GM18498 (cell line): ENCODE data around the gene EXOSC10.
"Not testable (repeated sequence)": the region's sequence is repeated elsewhere in the genome, so short reads cannot be mapped to it uniquely, and the experiment has no call there.

Source experiments
- ATAC-seq: cut with Tn5 transposase; IDR thresholded peaks from one replicate; pipeline ENCODE4 v1.9.1; 2021; ENCODE audit warnings: mild to moderate bottlenecking, moderate library complexity; ENCODE audit not compliant: unreplicated experiment

The EXOSC10 gene

DNA sequence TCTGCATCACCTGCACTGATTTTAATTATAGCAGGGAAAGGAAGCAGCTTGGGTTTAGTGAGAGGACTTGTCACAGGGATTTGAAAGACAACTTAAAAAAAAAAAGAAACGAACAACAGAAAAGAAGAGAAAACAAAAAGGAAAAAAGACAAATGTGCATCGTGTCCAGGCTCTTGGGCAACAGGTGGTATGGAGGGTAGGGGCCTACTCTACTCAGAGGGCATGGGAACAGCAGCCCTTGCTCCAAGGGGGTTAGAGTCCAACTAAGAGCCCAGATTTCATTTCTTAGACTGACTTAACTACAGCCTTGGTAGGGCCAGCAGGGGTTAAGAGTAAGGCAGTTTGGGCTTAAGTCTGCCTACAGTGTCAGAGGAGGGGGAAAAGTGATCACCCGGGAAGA lies 15.3 kb upstream of the EXOSC10 start:
- ATAC-seq = no peak

DNA sequence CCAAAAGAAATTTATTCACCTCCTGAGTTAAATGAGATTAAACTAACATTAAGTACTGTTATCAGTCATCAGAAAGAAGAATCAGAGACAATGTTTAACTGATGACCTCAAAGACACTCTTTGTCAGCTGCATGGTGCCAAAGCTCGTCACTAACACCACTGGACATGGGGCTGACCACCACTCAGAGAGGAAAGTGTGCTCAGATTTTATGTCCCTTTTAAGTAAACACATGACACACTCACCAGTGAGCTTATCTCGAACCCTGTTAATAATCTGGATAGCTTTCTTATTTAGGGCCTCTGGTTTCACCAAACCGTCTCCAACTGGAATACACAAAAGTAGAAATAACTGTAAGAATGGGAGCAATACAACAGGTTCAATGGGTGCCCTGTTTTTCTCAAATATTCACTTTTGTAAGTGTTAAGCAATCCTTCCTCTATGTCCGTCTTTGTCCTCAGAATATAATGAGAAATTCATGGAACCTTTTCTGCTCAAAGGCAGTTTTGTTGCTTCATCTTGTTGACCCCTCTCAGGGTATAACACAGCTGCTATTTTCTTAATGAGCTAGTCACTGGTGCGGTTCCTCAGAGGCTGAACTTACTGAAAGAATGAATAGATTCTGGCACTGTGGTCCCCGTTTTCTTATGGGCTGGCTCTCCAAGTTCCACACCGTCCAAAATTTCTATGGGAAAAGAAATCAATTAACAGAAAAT lies 9.5 kb upstream of the EXOSC10 start:
- no peak for ATAC-seq

DNA sequence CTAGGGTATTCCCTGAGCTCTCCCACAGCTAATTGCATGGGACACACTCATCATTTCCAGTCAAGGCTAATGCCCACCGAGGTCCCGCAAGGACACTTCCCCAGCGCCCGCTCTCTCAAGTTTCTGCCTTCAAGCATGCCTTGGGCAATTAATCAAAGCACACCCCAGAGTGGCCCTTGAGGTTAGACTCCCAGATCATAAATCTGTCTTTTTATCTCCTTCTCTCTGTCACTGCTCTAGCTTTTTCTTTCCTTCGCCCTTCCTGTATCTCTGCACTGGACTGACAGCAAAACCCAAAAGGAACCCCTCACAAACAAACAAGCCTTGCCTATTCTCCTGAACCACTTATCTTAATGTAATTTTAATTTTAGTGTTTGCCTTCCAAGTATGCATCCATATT lies 7.9 kb upstream of the EXOSC10 start:
- ATAC-seq = no peak

DNA sequence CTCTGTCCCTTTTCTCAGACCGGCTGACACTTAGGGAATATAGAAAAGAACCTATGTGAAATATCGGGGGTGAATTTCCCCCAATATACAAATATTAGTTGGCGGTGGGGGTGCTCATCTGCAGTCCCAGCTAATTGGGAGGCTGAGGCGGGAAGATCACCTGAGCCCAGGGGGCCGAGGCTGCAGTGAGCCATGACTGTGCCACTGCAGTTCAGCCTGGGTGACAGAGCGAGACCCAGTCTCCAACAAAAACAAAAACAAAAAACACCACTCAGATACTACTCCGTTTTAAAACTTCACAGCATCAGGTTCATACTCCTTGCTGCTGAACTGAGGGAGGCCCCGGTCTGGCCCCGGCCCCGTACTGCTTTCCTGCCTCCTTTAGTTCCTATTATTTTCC lies 5.9 kb upstream of the EXOSC10 start:
- no peak for ATAC-seq

DNA sequence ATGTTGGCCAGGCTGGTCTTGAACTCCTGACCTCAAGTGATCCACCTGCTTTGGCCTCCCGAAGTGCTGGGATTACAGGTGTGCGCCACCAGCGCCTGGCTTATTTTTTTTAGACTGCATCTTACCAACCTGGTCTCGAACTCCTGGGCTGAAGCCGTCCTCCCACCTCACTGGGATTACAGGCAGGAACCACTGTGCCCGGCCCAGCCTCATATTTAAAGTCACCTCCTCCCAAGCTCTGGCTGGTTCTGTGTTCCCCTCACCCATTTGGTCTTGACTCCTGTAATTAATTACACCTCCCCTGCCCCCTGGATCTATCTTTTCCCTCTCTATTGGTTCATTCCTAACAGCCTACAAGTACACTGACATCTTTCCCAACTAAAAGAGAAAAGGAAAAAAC lies 1.7 kb upstream of the EXOSC10 start:
- no peak for ATAC-seq

DNA sequence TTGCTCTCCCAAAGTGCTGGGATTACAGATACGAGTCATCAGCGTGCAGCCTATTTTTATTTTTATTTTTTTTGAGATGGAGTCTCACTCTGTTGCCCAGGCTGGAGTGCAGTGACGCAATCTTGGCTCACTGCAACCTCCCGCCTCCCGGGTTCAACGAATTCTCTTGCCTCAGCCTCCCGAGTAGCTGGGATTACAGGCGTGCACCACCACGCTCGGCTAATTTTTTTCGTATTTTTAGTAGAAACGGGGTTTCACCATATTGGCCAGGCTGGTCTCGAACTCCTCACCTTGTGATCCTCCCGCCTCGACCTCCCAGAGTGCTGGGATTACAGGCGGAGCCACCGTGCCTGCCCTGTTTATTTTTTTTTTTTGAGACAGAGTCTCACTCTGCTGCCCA lies 1.1 kb upstream of the EXOSC10 start:
- not testable (repeated sequence) for ATAC-seq

DNA sequence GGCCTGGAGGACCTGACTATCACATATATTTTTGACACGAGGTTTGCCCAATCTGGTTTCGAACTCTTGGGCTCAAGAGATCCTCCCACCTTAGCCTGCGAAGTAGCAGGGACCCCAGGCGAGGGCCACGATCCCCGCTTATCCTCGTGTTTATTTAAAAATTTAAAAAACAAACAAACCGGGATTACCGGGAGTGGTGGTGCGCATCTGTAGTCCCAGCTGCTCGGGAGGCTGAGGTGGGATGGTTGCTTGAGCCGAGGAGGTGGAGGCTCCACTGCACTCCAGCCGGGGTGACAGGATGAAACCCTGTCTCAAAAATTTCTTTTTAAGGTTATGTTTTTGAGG lies 452 bp upstream of the EXOSC10 start:
- no peak for ATAC-seq

DNA sequence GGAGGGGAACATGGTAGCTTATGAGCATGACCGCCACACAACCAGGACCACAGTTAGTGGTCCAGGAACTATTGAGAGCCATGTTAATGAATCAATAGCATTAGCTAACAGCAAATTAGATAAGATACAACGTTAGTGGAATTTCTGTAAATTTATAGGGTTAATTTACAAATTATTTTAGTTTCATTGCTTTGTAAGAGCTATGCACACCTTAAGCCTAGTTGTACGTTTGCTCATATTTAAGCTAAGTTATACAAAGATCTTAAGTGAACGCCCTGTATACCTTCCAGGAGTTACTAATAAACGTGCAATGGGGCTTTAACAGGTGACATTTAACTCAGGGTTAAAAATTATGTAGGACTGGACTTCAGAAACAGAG lies 749 bp downstream of the EXOSC10 start:
- no peak for ATAC-seq

DNA sequence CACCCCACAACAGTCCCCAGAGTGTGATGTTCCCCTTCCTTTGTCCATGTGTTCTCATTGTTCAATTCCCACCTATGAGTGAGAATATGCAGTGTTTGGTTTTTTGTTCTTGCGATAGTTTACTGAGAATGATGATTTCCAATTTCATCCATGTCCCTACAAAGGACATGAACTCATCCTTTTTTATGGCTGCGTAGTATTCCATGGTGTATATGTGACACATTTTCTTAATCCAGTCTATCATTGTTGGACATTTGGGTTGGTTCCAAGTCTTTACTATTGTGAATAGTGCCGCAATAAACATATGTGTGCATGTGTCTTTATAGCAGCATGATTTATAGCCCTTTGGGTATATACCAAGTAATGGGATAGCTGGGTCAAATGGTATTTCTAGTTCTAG lies 15.9 kb downstream of the EXOSC10 start:
- ATAC-seq = not testable (repeated sequence)

DNA sequence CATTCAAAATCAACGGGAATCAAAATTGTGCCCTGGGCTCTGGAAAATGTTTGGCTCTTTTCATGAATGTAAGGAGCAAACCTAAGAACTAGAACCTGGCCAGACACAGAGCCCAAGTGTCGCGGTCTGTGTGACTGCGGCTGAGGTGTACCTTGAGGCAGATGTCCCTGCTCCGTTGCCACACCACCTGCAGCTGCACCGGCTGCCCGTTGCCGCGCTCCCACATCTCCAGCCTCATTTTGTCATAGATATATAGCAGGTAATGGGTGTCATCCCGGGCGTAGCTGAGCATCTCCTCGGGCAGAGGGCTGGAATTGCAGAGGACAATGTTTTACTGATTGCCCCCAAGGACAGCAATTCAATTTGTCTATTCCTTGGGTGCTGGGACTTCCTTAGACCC lies 18.7 kb downstream of the EXOSC10 start:
- no peak for ATAC-seq

DNA sequence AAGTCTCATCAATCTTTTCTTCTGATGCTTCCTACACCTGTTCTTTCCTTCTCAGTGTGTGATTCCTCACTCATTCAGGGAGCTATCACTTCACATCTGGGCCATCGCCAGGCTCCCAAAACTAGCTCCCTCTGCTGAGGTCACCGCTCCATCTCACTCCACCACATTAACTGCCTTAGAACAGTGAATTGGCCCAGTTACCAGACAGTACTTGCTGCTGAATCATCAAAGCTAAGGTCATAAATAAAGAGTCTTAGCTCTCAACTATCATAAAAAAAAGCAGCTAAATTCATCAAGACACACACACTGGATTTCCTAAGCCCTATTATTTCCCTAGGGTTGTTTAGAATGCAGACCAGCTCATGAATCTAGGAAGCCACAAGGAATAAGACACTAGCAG lies 21.0 kb downstream of the EXOSC10 start:
- ATAC-seq = no peak

DNA sequence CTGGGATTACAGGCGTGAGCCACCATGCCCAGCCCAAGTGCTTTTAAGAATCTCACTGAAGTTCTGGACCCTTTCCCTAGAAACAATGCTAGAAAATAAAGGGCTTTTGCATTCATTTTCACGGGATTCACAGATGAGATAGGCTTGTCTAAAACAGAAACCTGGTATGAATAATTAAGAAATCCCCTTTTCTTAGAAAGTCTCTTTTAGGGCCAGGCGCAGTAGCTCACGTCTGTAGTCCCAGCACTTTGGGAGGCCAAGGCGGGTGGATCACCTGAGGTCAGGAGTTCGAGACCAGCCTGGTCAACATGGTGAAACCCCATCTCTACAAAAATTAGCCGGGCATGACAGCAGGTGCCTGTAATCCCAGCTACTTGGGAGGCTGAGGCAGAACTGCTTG lies 26.3 kb downstream of the EXOSC10 start:
- not testable (repeated sequence) for ATAC-seq

DNA sequence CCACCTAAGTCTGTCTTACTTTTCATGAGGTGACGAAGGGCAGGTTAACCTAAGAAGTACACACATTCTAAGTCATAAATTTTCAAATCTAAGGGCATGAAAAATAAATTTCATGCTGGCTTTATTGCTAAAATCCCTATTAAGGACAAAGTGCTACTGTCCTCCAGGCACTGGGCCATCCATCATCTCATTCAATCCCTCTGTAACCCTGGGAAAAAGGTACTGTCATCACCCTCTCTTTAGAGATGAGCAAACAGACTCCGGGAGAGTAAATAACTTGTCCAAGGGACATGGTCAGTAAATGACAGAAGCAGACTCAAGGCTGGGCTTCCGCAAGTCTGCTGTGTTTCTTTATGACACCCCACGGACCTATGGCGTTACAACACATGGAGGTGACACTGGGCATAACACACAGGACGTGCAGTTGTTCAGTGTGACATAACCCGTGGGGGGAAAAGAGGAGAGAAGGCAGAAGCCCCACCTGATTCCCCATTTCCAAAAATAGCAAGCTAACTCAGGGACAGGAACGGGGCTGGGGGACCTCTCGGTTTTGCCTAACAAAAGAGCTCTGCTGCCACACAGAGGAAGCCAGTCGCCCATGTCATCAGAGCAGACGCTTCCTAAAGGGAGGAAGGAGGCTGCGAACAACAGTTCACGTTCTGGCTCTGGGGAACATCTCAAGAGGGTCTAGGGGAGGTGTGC lies 27.3 kb downstream of the EXOSC10 start:
- ATAC-seq = no peak

DNA sequence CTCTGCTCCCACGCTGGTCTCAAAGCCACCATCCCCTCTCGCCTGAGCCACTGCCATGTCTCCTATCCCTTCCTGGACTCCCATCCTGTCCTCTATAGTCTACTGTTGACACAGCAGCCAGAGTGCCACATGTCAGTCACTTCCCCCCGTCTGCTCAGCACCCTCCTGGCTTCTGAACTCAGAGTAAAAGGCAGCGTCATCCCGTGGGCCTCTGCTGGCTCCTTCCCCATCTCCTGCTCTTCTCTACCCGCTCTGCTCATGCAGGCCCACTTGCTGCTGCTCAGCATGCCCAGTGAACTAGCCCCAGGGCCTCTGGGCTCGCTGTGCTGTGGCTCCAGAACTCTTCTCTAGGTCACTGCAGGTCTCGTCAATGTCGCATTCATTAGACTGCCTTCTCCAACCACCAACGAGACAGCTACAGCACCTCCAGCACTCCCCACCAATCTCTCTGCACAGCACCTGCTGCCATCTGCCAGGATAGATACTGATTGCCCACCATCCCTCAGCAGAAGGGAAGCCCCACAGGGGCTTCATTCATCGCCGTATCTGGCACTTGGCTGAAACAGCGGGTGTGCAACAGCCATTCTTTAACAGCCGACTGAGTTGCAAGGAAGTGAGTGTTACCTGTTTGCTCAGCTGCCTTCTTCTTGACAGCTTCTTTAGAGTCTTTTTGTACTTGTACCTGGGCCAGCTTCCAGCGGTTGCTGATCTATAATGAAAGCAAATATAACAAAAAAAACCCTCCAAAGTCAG lies 28.0 kb downstream of the EXOSC10 start:
- no peak for ATAC-seq

DNA sequence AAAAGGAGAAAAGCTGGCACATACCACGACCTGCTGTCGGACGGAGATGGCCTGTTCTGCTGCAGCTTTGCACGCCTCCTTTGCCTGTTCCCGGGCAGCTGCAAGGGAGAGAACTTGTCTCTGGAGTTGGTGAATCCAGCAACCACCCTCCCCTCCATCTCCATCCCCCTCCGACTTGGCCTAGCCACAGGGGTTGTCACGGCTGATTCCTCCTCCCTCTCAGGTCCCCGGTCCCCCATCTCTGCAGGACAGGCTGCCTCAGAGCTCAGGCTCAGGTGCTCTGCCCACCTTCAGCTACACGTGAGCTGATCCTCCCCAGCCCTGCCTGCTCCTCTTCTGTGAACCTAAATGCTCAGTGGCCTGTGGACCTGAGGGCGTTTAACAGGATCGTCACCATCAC lies 28.8 kb downstream of the EXOSC10 start:
- ATAC-seq = no peak

DNA sequence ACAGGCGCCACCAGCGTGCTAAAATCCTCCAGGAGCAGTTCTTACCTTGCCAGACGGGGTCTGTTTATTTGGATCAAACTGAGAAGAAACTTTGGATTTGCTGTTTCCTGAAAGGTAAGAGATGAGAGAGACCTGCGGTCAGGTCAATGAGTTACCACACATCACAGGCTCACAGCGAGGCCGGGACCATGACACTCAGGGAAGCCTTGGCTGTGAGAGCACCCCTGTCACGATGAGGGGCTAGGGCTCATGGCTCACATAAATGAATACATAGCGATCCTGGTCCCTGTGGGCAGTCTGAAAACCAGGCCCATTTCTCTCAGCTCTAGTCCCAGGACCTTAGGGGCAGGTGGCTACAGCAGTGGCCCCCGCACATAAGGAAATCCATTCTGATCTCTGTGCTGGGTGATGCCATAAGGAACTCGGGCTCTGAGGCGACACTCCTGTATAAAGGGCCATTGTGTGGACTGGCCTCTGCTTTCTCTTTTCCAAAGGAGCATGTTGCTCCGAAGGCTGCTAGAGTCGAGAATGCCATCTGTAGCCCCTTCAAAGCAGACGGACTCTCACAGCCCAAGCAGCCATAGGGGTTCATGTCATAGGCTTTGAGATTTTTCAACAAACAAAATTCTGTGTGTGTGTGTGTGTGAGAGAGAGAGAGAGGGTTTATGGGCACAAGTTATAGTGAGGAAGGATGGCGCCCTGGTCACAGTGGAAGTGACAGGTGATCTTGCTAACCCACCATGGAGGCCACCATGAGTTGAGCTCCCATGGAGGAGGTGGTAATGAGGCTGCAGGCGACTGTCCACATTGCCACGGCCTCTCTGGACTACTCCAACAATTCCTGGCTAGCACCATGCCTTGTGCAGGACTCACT lies 30.8 kb downstream of the EXOSC10 start:
- ATAC-seq = no peak

DNA sequence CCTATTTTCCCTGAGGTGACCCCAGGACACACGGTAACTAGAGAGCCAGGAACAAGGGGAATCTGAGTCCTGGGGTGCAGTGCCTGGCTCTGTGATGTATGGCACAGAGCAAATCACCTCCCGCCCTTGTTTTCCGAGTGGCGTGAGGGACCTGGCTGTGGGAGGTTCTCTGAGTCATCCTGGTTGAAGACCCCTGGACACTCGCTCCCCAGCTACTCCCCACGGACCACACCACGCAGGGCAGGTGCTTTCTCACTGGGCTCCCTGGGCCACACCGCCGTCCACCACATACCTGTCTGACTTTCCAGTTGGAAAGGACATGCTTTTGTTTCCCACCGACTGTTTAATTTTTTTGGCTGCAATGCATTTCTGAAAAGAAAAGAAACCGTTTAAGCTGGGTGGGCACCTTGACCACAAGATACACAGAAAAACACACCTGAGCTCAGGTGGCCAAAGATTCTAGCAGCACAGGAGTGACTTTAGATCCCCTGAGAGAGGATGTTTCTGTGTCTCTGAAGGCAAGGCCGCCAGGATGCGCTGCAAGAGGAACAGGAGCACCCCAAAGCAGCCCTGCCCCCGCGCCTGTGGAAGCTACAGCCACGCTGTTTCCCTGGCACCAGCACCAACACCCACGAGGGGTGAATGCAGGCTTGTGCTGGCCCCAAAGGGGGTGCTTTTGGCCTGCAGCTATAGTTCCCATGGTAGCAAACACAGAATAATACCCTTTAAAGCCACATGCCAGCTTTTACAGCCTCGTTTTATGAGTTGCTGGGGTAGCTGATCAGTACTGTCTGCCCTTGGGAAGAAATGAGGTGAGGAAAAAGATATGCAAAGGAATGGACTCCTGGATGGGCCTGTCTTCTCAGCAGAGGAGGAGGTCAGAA lies 31.7 kb downstream of the EXOSC10 start:
- ATAC-seq = no peak

DNA sequence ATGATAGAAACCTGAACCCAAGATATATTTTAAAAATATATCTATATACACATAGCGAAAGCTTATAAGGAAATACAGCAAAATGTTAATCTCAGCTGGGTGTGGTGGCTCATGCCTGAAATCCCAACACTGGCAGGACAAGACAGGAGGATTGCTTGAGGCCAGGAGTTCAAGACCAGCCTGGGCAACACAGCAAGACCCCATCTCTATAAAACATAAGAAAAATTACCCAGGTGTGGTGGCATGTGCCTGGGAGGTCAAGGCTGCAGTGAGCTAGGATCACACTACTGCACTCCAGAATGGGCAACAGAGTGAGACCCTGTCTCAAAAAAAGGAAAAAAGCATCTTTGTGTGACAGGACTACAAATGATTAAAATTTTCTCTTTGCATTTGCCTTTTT lies 33.9 kb downstream of the EXOSC10 start:
- ATAC-seq = no peak

DNA sequence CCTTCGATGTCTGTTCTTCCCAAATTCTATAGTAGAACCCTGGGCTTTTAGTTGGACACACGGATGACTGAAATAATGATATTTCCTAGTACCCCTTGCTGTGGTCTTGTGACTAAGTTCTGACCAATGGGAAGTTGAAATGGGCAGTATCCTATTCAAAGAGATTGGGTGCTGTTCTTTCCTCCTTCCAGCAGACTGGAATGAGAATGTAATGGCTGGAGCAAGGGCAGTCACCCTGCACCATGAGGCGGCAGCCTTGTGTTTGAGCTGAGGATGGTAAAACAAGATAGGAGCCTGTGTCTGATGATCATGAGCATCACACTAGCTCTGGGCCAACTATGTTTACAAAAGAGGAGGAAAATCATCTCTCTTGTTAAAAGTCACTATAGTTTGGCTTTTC lies 34.7 kb downstream of the EXOSC10 start:
- no peak for ATAC-seq

DNA sequence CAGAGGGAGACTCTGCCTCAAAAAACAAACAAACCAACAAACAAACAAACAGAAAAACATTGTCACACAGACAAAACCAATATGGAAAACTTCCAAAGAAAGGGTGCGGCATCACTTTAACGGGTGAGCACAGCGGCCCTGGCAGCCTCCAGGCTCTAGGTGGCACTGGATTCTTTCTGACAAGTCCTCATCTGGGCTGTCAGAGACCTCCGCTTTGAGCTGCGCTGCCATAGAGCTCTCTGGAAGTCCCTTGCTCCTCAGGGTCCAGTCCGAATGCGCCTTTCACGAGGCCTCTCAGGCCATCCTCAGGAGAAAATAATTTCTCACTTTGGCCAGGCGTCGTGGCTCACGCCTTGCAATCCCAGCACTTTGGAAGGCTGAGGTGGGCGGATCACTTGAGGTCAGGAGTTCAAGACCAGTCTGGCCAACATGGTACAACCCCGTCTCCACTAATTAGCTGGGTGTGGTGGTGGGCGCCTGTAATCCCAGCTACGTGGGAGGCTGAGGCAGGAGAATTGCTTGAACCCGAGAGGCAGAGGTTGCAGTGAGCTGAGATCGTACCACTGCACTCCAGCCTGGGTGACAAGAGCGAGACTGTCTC lies 35.6 kb downstream of the EXOSC10 start:
- not testable (repeated sequence) for ATAC-seq
